HG03457 (cell line): ENCODE data around the gene TBC1D4.
"Not testable (repeated sequence)": the region's sequence is repeated elsewhere in the genome, so short reads cannot be mapped to it uniquely, and the experiment has no call there.

Experiments used
- ATAC-seq: cut with Tn5 transposase; IDR thresholded peaks from one replicate; pipeline ENCODE4 v1.9.1; 2021; ENCODE audit warnings: moderate number of reproducible peaks; ENCODE audit not compliant: unreplicated experiment

Gene TBC1D4

DNA sequence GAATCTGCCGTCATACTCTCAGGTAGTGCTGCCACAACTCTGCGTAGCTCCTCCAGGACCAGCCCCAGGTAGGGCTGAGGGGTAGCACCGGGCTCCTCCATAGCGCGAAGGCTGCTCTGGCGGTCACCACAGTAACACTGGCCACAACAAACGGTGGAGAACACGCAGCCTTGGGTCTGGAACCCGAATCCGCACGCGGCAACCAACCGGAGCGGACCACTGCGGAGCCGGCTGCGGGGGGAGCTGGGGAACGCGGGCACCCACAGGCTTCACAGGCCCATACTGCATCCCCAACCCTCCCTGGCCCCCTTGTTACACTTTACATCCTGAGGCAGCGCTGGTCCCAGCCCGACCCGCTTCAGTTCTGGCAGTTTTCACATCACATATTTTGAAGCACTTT lies 241.7 kb downstream of the TBC1D4 start:
- not testable (repeated sequence) for ATAC-seq

DNA sequence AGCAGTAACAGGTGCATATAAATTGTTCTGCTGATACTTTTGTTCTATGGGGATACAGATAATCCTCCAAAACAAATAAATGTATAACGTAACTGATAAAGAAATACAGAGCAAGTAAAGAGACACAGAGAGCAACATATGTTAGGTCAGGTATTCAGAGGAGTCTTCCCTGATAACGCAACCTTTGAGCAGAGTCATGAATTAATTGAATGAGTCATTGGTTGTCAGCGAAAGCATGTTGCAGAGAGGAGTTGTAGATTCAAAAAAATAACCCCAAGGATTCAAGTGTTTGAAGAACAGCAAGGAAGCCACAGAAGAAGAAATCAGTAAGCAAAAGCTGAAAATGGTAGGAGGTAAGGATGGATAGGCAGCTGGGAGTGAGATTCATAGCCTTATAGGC lies 245.2 kb downstream of the TBC1D4 start:
- ATAC-seq = no peak
